ENCODE results near the gene VPS25. TPM values are rescaled to one million over a fixed set of nuclear protein-coding genes. Genes with fewer than 3 reads are reported as not detected.

The VPS25 gene
- total RNA-seq, 1 donor from 2014 or later: 90.1 TPM

DNA sequence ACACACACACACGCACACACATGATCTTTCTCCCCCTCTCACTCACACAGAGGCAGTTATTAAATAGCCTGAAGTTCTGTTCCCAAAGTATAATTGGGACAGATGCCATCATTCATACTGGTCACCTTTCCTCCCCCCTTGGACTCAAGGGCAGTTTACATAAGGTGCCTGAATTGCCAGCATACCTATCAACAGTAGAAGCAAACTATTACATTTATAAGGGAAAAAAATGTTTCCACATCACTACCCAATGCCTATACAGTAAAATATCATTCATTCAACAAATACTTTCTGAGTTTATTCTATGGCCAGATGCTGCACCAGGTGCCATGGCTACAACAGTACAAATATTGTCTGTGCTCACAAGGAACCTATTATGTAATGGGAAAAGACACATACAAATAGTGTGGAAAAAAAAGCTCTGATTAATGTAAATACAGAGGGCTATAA, 31.7 kb downstream of the VPS25 start:
- DNase-seq (ENCODE audit: low read depth): no peak
- no peak overlapping the region for H3K4me3 ChIP-seq (ENCODE audit: low read depth, low read length)
- TF ChIP-seq, protein P1, sequence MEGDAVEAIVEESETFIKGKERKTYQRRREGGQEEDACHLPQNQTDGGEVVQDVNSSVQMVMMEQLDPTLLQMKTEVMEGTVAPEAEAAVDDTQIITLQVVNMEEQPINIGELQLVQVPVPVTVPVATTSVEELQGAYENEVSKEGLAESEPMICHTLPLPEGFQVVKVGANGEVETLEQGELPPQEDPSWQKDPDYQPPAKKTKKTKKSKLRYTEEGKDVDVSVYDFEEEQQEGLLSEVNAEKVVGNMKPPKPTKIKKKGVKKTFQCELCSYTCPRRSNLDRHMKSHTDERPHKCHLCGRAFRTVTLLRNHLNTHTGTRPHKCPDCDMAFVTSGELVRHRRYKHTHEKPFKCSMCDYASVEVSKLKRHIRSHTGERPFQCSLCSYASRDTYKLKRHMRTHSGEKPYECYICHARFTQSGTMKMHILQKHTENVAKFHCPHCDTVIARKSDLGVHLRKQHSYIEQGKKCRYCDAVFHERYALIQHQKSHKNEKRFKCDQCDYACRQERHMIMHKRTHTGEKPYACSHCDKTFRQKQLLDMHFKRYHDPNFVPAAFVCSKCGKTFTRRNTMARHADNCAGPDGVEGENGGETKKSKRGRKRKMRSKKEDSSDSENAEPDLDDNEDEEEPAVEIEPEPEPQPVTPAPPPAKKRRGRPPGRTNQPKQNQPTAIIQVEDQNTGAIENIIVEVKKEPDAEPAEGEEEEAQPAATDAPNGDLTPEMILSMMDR (conservative IDR thresholded peaks at IDR 0.05; ENCODE audit: low read depth, low read length): no peak

DNA sequence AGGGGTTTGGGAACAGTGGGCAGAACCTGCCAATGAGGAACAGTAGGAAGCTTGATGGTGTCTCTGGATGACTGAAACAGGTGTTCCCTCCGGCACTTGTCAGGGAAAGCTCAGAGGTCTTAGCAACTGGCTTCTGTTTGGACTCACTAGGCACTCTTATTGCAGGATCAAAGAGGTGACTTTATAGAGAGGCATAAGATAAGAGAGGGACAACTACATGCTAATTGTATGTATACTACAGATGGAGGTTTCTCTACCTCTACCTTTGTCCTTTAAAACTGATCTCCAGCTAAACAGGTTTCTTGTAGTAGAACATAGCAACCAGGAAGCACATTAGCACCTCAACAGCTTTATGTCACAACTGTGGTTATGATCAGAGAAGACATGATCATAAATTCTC, 33.0 kb downstream of the VPS25 start:
- no peak overlapping the region for H3K4me3 ChIP-seq (ENCODE audit: low read depth, low read length)
- no peak for DNase-seq (ENCODE audit: low read depth)
- TF ChIP-seq, protein P1 (conservative IDR thresholded peaks at IDR 0.05; ENCODE audit: low read depth, low read length): no peak

DNA sequence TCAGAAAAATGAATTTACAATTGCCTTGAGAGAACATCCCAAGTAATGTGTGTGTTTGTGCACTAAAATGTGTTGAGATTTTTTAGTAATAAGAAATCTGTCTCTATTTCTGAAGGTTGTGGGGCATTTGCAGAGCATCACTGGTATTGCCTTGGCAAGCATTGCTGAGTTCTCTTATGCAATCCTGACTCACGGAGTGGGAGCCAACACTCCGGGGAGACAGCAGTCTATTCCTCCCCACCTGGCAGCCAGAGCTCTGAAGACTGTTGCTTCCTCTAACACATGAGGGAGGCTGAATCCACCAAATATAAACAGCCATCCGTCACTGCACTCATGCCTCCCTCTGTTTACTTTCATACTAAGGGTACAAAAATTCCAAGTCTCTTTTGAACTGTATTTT, 36.0 kb downstream of the VPS25 start:
- H3K4me3 ChIP-seq (ENCODE audit: low read depth, low read length): no peak overlapping the region
- no peak for DNase-seq (ENCODE audit: low read depth)
- TF ChIP-seq, protein P1 (conservative IDR thresholded peaks at IDR 0.05; ENCODE audit: low read depth, low read length): no peak

DNA sequence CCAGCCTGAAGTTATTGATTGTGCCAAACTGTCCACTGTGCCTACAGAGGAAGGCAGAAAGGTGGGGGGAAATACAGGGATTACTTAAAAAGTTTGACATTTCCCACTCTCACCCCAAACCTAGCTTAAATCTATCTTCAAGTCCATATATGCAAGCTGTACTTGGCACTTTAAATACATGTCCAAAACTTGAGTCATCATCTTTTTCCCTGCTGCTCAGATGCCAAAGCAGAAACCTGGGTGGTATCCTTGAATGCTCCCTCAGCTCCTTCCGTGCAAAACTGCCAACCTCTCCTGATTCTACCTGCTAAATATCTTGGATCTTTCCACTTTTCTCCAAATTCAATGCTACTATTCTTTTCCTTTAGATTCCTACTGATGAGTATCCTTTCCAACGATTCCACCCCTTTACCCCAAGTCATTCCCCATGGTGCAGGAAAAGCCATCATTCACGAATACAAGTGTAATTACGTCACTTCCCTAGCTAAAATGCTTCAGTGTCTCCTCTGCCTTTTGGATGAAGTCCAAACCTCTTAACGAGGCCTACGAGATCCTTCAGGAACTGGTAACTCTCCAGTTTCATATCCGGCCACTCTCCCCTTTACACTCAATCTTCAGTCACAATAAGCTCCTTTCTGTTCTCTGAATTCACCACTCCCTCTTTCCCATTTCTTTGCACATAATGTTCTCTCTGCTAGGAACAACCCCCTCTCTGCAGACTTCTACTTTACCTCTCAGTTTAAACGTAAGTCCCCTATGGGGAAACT, 41.6 kb downstream of the VPS25 start:
- no peak overlapping the region for H3K4me3 ChIP-seq (ENCODE audit: low read depth, low read length)
- TF ChIP-seq, protein P1 (conservative IDR thresholded peaks at IDR 0.05; ENCODE audit: low read depth, low read length): no peak
- no peak for DNase-seq (ENCODE audit: low read depth)

DNA sequence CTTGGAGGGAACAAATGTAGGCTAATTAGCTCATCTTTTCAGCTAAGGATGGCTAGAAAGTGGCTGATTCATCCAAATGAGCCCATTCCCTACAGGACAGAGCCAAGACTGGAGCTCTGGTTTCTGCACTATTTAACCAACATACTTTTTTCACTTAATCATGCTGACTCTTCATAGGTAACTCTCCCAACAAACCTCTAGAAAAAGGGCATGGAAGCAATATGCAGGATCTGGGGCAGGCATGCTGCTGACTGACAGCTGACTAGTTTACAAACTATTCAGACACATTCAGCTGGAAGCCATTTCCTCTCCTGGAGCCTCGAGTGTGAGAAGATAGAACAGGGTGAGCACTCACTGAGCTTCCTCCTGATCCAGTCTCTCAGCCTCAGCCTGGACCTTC, 44.6 kb downstream of the VPS25 start:
- H3K4me3 ChIP-seq (ENCODE audit: low read depth, low read length): no peak overlapping the region
- DNase-seq (ENCODE audit: low read depth): no peak
- TF ChIP-seq, protein P1 (conservative IDR thresholded peaks at IDR 0.05; ENCODE audit: low read depth, low read length): no peak

DNA sequence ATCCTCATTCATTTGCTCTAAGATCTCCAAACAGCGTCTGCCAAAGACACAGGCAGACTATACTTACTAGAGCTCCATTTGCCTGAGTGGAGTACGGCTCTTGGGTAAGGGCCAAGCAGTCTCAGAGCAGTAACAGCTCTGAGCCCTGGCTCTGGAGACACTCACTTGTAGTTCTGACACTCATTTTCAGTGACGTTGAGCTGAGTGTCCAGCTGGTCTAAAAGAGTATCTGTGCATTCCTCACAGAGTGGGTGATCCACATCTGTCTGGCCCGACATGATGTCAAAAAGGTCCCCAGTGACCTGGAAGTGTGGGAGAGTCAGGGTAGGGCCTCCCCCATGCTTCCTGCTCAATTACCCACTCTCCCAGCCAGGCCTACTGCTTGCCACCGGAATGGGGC, 45.1 kb downstream of the VPS25 start:
- TF ChIP-seq, protein P1 (conservative IDR thresholded peaks at IDR 0.05; ENCODE audit: low read depth, low read length): no peak
- H3K4me3 ChIP-seq (ENCODE audit: low read depth, low read length): no peak overlapping the region
- no peak for DNase-seq (ENCODE audit: low read depth)
